Muscle layer of duodenum (tissue), 2 donors: Measurements from ENCODE around the gene MLNR.

Experiments used
- H3K27ac ChIP-seq: one replicate; pipeline ENCODE4 v1.7.0; 2013; ENCODE audit warnings: mild to moderate bottlenecking, low read length
- H3K27me3 ChIP-seq: one replicate; pipeline ENCODE4 v1.7.0; 2013; ENCODE audit warnings: low read depth, mild to moderate bottlenecking, control low read depth, low read length
- H3K36me3 ChIP-seq, 2 donors: one replicate each; pipeline ENCODE4 v1.7.0; 2013; ENCODE audit warnings: low read length in 2 of 2, control low read depth in 1 of 2, mild to moderate bottlenecking in 1 of 2; ENCODE audit not compliant: insufficient read depth in 2 of 2, control insufficient read depth in 1 of 2
- H3K4me1 ChIP-seq, 2 donors: one replicate each; pipeline ENCODE4 v1.7.0; 2013; ENCODE audit warnings: low read length in 2 of 2, mild to moderate bottlenecking in 2 of 2, control low read depth in 1 of 2, moderate library complexity in 1 of 2; ENCODE audit not compliant: insufficient read depth in 2 of 2, control insufficient read depth in 1 of 2
- H3K4me3 ChIP-seq, 2 donors: one replicate each; pipeline ENCODE4 v1.7.0; 2013; ENCODE audit warnings: low read length in 2 of 2, low read depth in 1 of 2, mild to moderate bottlenecking in 1 of 2
- H3K9me3 ChIP-seq, 2 donors: one replicate each; pipeline ENCODE4 v1.7.0; 2013; ENCODE audit warnings: low read length in 2 of 2, control low read depth in 1 of 2, mild to moderate bottlenecking in 1 of 2; ENCODE audit not compliant: control insufficient read depth in 1 of 2
- donor health status: healthy.

The MLNR gene

DNA sequence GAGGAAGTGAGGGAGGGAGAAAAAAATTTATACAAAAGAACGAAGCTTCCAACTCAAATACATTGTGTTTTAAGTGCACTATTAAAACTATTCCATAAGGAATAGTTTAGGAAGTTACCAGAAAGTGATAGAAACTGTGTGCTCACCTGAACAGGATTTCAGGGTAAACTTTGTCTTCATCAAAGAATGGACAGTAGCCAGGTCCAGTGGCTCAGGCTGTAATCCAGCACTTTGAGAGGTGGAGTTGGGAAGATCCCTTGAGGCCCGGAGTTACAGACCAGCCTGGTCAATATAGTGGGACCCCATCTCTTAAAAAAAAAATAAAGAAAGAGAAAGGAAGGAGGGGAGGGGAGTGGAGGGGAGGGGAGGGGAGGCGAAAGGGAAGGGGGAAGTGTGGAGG, 14.6 kb downstream of the MLNR start:
- H3K4me1 ChIP-seq, result no peaks in the 10 kb centered on the region
- no peaks in the 10 kb centered on the region for H3K27me3 ChIP-seq
- H3K36me3 ChIP-seq, result no peaks in the 10 kb centered on the region
- H3K9me3 ChIP-seq, result no peaks in the 10 kb centered on the region
- no peak overlapping the region for H3K27ac ChIP-seq
- H3K4me3 ChIP-seq, result no peak overlapping the region

DNA sequence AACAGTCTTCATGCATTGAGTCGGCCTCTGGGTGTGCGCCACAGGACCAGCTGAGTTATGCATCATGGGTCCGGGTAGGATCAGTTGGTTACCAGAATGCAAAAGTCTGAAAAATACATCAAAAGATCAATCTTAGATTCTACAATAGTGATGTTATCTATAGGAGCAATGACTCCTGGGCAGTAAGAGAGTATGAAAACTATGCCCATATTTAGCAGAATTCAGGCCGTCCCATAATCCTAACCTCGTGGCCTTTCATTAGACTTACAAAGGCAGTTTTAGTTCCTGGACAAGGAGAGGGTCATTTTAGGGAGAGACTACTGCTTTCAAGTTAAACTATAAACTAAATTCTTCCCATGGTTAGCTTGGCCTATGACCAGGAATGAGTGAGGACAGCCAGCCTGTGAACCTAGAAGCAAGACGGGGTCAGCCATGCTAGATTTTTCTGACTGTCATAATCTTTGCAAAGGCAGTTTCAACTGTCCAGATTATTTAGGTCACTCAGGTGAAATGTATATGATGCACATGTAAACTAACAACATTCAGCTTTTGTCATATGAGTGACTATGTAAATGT, 15.8 kb downstream of the MLNR start:
- H3K27me3 ChIP-seq, result no peaks in the 10 kb centered on the region
- H3K9me3 ChIP-seq, result no peaks in the 10 kb centered on the region
- no peaks in the 10 kb centered on the region for H3K36me3 ChIP-seq
- no peak overlapping the region for H3K4me3 ChIP-seq
- H3K4me1 ChIP-seq, result no peaks in the 10 kb centered on the region
- no peak overlapping the region for H3K27ac ChIP-seq

DNA sequence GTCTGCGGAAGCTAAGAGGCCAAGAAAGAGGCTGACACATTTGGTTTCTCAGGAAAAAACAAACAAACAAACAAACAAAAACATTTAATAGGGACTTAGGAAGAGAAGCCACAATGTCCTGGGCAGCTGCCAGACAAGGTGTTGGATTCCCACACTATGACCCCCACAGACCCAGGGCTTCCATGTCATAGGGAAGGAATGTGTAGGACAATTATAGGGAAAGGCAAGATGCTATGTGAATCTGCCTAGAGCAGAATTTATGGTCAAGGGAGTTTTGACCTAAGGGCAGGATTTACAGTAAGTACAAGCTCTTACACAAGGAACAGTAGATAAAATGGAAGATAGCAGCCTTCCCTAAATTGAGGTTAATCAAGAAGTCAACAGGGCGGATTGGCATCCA, 18.5 kb downstream of the MLNR start:
- Histone ChIP-seq H3K27me3 (no peaks in the 10 kb centered on the region), H3K4me1 (no peaks in the 10 kb centered on the region), H3K9me3 (no peaks in the 10 kb centered on the region), H3K27ac (no peak overlapping the region), H3K4me3 (no peak overlapping the region), H3K36me3 (no peaks in the 10 kb centered on the region)

DNA sequence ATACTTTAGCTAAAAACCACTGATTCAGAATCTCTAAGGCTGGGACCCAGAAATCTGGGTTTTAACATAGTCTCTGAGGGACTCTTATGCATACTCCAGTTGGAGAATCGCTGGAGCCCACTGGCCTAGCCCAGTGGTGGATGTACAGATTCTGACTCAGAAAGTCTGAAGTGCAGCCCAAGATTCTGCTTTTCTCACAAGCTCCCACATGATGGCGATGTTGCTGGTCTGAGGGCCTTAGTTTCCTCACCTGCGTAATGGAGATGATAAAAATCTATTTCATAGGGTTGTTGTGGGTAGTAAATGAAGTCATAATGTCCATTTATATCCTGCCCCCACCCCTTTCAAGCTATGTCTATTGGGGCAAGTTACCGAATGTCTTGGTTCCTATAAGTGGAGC, 19.9 kb downstream of the MLNR start:
- Histone ChIP-seq H3K27me3 (no peaks in the 10 kb centered on the region), H3K27ac (no peak overlapping the region), H3K4me3 (no peak overlapping the region), H3K9me3 (no peaks in the 10 kb centered on the region), H3K4me1 (no peaks in the 10 kb centered on the region), H3K36me3 (no peaks in the 10 kb centered on the region)

DNA sequence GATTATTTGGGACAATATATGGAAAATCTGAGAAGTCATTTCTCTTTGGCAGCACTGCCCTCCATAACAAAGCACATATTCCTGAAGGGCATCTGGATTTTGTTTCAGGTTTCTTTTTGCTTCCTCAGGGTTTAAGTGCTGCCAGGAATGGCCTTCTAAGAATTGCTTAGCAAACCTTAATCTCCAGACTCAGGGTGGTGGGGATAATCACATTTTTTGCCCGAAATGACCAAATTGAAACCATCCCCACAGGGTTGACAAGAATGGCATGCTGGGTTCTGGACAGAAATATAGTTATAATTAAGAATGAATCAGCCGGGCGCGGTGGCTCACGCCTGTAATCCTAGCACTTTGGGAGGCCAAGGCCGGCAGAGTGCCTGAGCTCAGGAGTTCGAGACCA, 21.2 kb downstream of the MLNR start:
- H3K4me3 ChIP-seq, result no peak overlapping the region
- no peaks in the 10 kb centered on the region for H3K4me1 ChIP-seq
- no peaks in the 10 kb centered on the region for H3K36me3 ChIP-seq
- no peaks in the 10 kb centered on the region for H3K9me3 ChIP-seq
- no peaks in the 10 kb centered on the region for H3K27me3 ChIP-seq
- H3K27ac ChIP-seq, result no peak overlapping the region

DNA sequence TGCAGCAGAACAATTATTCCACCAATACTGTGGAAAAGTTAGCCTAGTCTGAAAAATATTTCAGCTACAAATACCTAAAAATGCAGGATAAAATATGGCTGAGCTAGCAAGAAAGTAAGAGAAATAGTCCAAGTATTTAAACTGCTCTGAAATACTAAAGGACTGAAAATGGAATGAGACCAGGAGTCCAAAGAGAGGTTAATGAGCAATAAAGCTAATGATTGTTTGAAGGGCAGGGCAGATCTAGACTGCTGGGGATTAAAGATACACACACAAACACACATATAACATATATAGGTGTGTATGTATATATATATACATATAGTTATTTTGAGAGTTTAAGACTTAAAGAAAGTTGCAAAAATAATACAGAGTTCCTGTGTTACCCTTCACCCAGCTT, 25.0 kb downstream of the MLNR start:
- Histone ChIP-seq H3K4me3 (no peak overlapping the region), H3K27ac (no peak overlapping the region), H3K36me3 (peaks cover 0 to 4% of the 10 kb centered on the region in 2 donors), H3K9me3 (no peaks in the 10 kb centered on the region), H3K27me3 (no peaks in the 10 kb centered on the region), H3K4me1 (peaks cover 0 to 22% of the 10 kb centered on the region in 2 donors)

DNA sequence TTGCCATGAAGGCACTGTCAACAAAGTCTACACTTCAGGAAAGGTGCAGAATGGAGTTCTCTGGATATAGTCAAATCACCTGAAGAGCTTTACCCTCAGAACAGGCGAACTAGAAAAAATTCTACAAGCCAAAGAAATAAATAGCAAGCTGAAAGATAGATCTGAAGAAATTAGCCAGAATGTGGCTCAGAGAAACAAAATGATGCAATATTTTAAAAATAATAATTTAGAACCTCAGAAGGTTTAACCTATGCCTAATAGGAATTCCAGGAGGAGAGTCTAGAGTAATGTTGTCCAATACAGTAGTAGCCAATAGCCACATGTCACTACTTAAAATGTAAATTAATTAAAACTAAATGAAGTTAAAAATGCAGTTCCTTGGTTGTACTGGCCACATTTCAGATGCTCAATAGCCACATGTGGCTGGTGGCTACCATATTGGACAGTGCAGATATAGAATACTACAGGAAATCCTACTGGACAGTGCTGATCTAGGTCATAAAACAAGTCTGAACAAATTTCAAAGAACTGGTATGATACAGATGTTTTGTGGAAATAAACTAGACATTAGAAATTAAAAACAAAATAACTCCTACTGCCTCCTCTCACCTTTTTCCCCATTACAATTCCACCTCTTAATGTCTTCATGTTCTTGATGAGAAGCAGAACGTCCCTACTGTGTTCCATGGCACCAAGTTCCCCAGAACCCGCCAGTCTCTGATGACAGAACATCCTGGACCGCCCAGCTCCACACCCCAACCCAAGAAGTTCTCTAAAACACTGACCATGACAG, 26.9 kb downstream of the MLNR start:
- no peaks in the 10 kb centered on the region for H3K27me3 ChIP-seq
- peak overlapping the region; percentile 78 to 91 for H3K4me3 ChIP-seq
- H3K27ac ChIP-seq, result peak overlapping the region; percentile 94
- H3K4me1 ChIP-seq, result peaks cover 0 to 26% of the 10 kb centered on the region in 2 donors
- H3K36me3 ChIP-seq, result peaks cover 0 to 4% of the 10 kb centered on the region in 2 donors
- H3K9me3 ChIP-seq, result no peaks in the 10 kb centered on the region

DNA sequence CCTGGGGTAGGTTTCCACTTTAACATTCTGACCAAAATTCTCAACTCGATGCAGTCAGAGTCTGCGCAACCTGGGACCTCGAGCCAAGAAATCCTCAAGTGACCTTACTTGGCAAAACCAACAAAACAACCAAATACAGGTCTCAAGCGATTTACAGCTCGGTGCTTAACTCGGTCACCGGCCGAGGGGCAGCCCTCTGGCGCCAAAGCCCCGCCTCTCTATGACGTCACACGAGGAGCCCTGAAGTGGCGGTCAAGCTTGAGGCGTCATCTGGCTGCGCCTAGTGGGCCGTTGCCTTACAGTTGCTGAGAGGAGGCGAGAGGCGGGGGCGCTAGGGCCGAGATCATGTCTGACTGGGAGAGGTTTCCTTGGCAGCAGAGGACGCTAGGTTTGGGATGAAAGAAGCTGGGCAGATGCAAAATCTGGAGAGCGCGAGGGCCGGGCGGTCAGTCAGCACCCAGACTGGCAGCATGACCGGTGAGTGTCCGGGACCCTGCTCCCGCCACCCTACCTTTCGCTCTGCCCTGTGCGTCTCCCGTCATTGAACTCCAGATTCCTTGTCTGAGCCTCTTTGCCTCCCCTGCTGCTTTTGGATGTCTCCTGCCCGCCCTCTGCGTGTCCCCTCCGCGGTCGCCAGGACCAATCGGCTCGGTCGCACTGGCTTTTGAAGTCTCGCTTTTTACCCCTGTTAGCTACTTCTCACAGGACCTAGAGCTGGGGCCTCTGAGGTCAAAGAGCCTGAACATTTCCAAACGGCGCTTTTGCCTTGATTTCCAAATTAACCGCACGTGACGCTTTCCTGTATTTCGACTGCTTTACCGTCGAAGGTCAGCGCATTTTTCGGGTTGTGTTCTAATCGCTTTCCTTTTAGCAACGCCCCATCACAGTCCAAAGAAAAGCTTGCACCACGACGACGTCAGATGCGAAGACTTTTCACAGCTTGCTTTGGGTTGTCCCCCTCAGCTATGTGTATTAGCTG, 27.8 kb downstream of the MLNR start, which contains the start of gene CDADC1:
TSS of gene CDADC1 (plus strand) at position 283 of the 979 bp plus-strand sequence. CDS start at position 396, 113 bp downstream.
- H3K4me3 ChIP-seq, result peak within 1 kb of the TSS; percentile 78 to 91
- H3K9me3 ChIP-seq, result no peaks in the 10 kb centered on the region
- H3K4me1 ChIP-seq, result peaks cover 0 to 26% of the 10 kb centered on the region in 2 donors
- peak within 1 kb of the TSS; percentile 94 for H3K27ac ChIP-seq
- H3K36me3 ChIP-seq, result peaks cover 0 to 4% of the 10 kb centered on the region in 2 donors
- H3K27me3 ChIP-seq, result no peaks in the 10 kb centered on the region

DNA sequence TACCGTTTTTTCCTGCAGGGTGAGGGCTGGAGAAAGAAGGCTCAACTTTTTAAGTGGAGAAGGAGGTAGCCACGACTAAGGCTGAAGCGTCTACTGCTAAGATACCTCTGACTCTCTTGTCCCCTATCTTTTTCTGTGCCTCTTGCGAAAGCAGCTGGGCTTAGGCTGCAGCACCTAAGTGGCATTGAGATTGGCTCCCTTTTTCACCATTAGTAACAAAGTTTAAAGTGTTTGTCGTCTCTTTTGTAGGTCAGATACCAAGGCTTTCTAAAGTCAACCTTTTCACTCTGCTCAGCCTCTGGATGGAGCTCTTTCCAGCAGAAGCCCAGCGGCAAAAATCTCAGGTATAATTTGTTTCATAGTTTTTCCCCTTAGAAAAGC, 28.5 kb downstream of the MLNR start:
- peak overlapping the region; percentile 78 to 91 for H3K4me3 ChIP-seq
- no peaks in the 10 kb centered on the region for H3K27me3 ChIP-seq
- H3K9me3 ChIP-seq, result no peaks in the 10 kb centered on the region
- H3K4me1 ChIP-seq, result peaks cover 0 to 26% of the 10 kb centered on the region in 2 donors
- peak overlapping the region; percentile 94 for H3K27ac ChIP-seq
- H3K36me3 ChIP-seq, result peaks cover 0 to 4% of the 10 kb centered on the region in 2 donors

DNA sequence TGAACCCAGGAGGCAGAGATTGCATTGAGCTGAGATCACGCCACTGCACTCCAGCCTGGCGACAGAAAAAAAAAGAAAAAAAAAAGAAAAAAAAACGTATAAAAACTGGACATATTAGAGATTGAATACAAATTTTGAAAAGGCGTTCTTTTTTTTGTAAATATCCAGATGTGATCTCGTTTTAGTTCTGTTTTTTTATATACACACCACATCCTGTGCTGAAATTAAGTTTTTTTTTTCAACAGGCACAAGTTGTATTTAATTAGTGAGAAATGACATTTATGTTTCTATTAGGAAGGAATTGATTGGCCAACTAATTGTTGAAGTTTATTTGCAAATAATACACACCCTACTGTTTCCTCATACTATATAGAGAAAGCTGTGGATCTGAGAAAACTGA, 31.2 kb downstream of the MLNR start:
- Histone ChIP-seq H3K9me3 (no peaks in the 10 kb centered on the region), H3K4me1 (peaks cover 0 to 26% of the 10 kb centered on the region in 2 donors), H3K4me3 (no peak overlapping the region), H3K27me3 (no peaks in the 10 kb centered on the region), H3K36me3 (peaks cover 4 to 14% of the 10 kb centered on the region in 2 donors), H3K27ac (no peak overlapping the region)

DNA sequence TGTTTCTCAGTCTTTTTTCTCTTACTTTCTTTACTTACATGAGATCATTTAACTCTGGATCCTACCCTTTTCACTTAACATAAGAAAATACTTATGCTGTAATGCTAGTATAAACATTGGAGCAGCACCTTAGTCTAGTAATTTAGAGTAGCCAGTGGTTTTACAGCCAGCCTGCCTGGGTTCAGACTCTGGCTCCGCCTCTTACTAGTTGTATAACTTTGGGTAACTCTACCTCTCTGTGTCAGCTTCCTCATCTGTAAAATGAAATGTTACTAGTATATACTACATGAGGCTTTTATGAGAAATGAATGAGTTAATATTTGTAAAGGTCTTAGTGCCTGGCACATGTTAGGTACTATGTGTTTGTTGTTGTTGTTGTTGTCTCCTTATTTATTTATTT, 33.2 kb downstream of the MLNR start:
- H3K27me3 ChIP-seq, result no peaks in the 10 kb centered on the region
- H3K27ac ChIP-seq, result no peak overlapping the region
- no peak overlapping the region for H3K4me3 ChIP-seq
- H3K36me3 ChIP-seq, result peaks cover 10 to 21% of the 10 kb centered on the region in 2 donors
- peaks cover 0 to 20% of the 10 kb centered on the region in 2 donors for H3K4me1 ChIP-seq
- no peaks in the 10 kb centered on the region for H3K9me3 ChIP-seq
